ENCODE results near the gene SPTA1.

Gene SPTA1

DNA sequence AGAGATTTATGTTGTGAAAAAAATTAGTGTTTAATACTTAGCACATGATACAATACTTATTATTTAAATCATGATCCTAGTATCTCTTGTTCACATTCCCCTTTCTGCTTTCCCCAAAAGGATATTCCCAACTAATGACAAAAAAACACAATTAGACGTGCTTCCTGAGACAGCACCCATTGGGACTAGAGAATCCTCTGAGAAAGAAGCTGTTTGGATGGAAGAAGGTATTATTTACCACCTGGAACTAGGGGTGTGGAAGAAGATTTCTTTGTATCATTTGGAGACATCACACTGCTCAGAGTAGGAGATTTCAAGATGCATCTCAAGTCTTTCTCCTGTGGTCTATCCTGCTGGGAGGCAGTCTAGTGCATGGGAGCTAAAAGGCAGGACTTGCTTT is 81.5 kb downstream of the SPTA1 start, which contains the start of gene OR10Z1:
Gene OR10Z1 (plus strand): TSS at position 301 of the 400 bp plus-strand sequence. CDS start 1,171 bp downstream, outside the sequence.
- POLR2A ChIA-PET, result no interaction called here
- TF ChIP-seq, protein P1, sequence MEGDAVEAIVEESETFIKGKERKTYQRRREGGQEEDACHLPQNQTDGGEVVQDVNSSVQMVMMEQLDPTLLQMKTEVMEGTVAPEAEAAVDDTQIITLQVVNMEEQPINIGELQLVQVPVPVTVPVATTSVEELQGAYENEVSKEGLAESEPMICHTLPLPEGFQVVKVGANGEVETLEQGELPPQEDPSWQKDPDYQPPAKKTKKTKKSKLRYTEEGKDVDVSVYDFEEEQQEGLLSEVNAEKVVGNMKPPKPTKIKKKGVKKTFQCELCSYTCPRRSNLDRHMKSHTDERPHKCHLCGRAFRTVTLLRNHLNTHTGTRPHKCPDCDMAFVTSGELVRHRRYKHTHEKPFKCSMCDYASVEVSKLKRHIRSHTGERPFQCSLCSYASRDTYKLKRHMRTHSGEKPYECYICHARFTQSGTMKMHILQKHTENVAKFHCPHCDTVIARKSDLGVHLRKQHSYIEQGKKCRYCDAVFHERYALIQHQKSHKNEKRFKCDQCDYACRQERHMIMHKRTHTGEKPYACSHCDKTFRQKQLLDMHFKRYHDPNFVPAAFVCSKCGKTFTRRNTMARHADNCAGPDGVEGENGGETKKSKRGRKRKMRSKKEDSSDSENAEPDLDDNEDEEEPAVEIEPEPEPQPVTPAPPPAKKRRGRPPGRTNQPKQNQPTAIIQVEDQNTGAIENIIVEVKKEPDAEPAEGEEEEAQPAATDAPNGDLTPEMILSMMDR (IDR thresholded peaks at IDR 0.05; ENCODE audit: control extremely low read depth, extremely low read depth, low read depth, missing control alignments), result no peak
- CTCF ChIA-PET, result no interaction called here
- DNase-seq (ENCODE audit: extremely low spot score), result no peak

DNA sequence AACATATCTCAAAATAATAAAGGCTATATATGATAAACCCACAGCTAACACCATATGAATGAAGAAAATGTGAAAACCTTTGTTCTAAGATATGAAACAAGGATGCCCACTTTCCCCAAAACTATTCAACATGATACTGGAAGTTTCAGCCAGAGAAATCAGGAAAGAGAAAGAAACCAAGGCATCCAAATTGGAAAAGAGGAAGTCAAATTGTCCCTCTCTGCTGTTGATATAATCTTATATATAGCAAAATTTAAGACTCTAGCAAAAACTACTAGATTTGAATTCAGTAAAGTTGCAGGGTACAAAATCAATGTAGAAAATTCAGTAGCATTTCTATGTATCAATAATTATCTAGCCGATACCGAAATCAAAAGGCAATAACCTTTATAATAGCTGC is 85.8 kb downstream of the SPTA1 start:
- DNase-seq (ENCODE audit: extremely low spot score), result no peak
- ChIA-PET CTCF (no interaction called here), POLR2A (no interaction called here)
- TF ChIP-seq, protein P1 (IDR thresholded peaks at IDR 0.05; ENCODE audit: control extremely low read depth, extremely low read depth, low read depth, missing control alignments), result no peak

DNA sequence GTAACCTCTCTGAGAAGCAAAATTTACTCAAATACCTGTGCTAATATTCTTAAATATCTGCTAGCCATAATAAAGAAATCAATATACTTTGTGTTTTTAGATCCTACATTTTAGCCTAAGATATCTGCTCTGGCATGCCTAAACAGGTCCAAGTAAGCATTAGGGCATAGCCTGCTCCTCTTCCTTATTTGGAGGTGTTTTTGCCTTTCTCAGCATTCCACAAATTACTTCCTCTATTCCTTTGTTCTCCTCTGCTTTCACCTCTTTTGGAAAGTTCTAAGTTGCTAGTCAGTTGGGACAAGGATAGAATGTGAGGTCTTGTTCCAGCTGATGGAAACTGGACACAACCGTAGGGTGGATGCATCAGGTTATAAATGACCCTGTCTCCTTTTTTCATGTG is 99.6 kb downstream of the SPTA1 start:
- DNase-seq (ENCODE audit: extremely low spot score), result no peak
- CTCF ChIA-PET, result interaction anchor here (0.8 kb wide), 1 partner anchor 627 kb away, joined by 3 read pairs; no protein-coding TSS in a partner anchor
- TF ChIP-seq, protein P1 (IDR thresholded peaks at IDR 0.05; ENCODE audit: control extremely low read depth, extremely low read depth, low read depth, missing control alignments), result no peak
- POLR2A ChIA-PET, result no interaction called here

DNA sequence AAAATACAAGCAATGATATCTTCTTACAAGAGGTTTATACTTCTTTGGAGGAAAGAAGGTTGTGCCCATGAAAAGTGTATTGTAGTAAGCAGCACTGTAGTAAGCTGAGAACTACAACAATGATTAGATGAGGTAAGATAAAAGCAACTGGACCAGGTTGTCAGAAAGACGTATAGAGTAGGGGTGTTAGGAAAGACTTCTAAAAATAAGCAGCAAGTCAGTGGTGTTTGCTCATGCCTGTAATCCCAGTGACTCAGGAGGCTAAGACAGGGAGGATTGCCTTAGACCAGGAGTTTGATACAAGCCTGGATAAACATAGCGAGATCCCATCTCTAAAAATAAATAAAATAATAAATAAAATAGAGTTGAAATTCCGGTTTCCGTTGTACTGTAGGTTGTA is 102.6 kb downstream of the SPTA1 start:
- DNase-seq (ENCODE audit: extremely low spot score), result no peak
- POLR2A ChIA-PET, result no interaction called here
- CTCF ChIA-PET, result no interaction called here
- TF ChIP-seq, protein P1 (IDR thresholded peaks at IDR 0.05; ENCODE audit: control extremely low read depth, extremely low read depth, low read depth, missing control alignments), result no peak

DNA sequence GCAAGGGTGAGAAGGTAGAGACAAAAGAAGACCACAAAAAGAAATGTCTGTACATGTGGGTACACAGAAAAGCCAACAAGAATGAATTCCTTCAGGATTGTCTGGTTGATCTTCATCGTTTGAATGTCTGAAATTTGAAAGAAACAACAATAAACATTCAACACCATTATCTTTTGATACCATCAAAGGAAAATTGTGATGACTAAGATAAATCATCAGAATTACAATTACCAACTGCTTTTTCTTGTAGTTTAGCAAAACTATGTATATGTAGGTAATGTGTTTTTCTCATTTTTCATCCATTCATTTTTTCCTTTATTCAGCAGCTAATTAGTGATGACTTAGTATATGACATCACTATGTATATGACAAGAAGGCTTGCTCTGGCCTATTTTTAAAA is 106.8 kb downstream of the SPTA1 start, which contains the start of gene OR10X1:
Gene OR10X1 (minus strand): TSS at position 167 of the 400 bp plus-strand sequence. CDS start 0 bp downstream, at position 167.
- TF ChIP-seq, protein P1 (IDR thresholded peaks at IDR 0.05; ENCODE audit: control extremely low read depth, extremely low read depth, low read depth, missing control alignments), result no peak
- DNase-seq (ENCODE audit: extremely low spot score), result no peak
- POLR2A ChIA-PET, result no interaction called here
- CTCF ChIA-PET, result no interaction called here

DNA sequence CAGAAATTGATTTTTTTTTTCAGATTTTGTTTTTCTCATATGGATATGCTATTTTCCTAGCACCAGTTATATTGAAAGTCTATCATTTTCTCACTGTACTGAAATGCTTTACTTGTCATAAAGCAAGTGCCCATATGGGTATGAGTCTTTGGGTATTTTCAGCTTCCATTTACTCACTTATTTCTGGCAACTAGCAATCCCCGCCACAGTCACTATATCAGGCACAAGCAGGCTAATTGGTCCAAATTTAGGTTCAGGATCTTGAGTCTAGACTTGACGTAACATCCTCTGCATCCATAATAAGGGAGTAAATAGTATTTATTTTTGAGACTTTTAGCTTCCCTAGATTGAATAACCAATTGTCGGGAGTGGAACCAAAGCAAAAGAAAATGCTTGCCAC is 109.0 kb downstream of the SPTA1 start:
- ChIA-PET POLR2A (no interaction called here), CTCF (no interaction called here)

More for the DNA sequence above, 109.0 kb downstream of the SPTA1 start:
- DNase-seq (ENCODE audit: extremely low spot score), result no peak
- TF ChIP-seq, protein P1 (IDR thresholded peaks at IDR 0.05; ENCODE audit: control extremely low read depth, extremely low read depth, low read depth, missing control alignments), result no peak
